ENCODE measurements around the gene NRG2. TPM values are rescaled to one million over a fixed set of nuclear protein-coding genes. Genes with fewer than 3 reads are reported as not detected.

Gene NRG2
- total and polyA plus RNA-seq, 2 donors = 1.4 to 5.1 TPM

- Histone ChIP-seq H3K27ac (ENCODE audit: low read depth) (no peak overlapping the region), H3K36me3 (ENCODE audit: insufficient read depth) (no peaks in the 10 kb centered on the region), H3K4me3 (ENCODE audit: low read depth, low read length) (no peak overlapping the region), H3K4me1 (ENCODE audit: insufficient read depth) (no peaks in the 10 kb centered on the region)
- no peak for DNase-seq (ENCODE audit: extremely low spot score)
- 75% methylated on average over 1 of the region's 1 CpG for WGBS
Measured at GRCh38 chr5:140013536-140013935, 29.6 kb downstream of the NRG2 start.

- WGBS = 71% methylated on average over 1 of the region's 1 CpG
- Histone ChIP-seq H3K36me3 (ENCODE audit: insufficient read depth) (no peaks in the 10 kb centered on the region), H3K4me3 (ENCODE audit: low read depth, low read length) (no peak overlapping the region), H3K4me1 (ENCODE audit: insufficient read depth) (no peaks in the 10 kb centered on the region), H3K27ac (ENCODE audit: low read depth) (no peak overlapping the region)
- DNase-seq (ENCODE audit: extremely low spot score) = no peak
Measured at GRCh38 chr5:140012443-140012842, 30.7 kb downstream of the NRG2 start.

DNA sequence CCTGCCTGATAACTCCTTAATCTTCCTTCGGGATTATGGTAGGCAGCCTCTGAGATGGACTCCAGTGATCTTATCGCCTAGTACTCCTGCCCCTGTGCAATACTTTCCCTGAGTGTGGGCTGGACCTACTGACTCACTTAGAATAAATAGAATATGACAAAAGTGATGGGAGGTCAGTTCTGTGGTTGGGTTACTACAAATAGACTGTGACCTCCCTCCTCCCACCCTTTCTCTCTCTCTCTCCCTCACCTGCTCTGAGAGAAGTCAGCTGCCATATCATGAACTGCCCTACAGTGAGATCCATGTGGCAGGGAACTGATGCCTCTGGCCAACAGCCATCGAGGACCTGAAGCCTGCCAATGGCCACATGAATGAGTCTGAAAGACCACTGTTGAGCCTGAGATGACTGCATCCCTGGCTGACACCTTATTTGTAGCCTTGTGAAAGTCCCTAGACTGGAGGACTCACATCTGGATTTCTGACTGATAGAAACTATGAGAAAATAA, 31.7 kb downstream of the NRG2 start:
- WGBS = 69% methylated on average over 3 of the region's 3 CpGs

DNA sequence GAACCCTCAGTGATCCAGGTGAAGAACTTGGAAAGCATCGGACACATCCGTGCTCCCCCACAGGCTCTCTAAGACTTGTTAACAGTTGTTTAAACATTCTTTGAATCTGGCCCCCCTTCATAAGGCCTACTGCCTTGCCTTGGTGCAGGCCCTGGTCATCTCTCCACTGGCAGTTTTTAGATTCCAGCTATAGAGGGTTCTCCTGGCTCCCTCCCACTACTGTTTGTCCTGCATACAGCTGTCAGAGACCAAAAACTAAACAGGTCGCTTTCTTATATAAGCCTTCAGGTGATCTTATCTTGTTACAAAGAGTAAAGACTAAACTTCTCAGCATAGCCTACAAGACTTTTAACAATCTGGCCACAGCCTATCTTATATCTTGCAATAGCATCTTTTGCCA, 32.3 kb downstream of the NRG2 start:
- WGBS = 75% methylated on average over 3 of the region's 3 CpGs
- Histone ChIP-seq H3K4me1 (ENCODE audit: insufficient read depth) (no peaks in the 10 kb centered on the region), H3K27ac (ENCODE audit: low read depth) (no peak overlapping the region), H3K4me3 (ENCODE audit: low read depth, low read length) (no peak overlapping the region), H3K36me3 (ENCODE audit: insufficient read depth) (no peaks in the 10 kb centered on the region)
- DNase-seq (ENCODE audit: extremely low spot score) = no peak

More for the DNA sequence above, 31.7 kb downstream of the NRG2 start:
- H3K27ac ChIP-seq (ENCODE audit: low read depth) = no peak overlapping the region
- no peak for DNase-seq (ENCODE audit: extremely low spot score)
- no peak overlapping the region for H3K4me3 ChIP-seq (ENCODE audit: low read depth, low read length)
- H3K4me1 ChIP-seq (ENCODE audit: insufficient read depth) = no peaks in the 10 kb centered on the region
- H3K36me3 ChIP-seq (ENCODE audit: insufficient read depth) = no peaks in the 10 kb centered on the region

DNA sequence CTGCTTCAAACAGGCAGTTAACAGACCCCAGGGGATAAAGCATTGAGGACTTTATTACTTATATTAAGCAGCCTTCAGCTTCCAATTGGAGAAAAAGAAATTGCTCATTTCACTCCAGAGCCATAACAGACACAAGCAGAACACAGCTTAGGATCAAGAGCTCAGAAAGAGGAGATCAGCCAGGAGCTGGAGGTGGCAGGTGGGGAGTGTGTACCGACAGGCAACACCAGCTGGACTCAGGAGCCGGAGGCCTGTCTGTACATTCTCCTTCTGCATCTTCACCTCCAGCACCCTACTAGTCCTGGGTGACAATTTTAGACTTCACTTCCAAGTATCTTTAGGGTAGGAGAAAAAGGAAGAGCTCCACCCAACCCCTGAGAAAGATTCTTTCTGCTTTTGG, 35.8 kb downstream of the NRG2 start:
- 68% methylated on average over 2 of the region's 2 CpGs for WGBS
- Histone ChIP-seq H3K4me3 (ENCODE audit: low read depth, low read length) (no peak overlapping the region), H3K27ac (ENCODE audit: low read depth) (no peak overlapping the region), H3K4me1 (ENCODE audit: insufficient read depth) (no peaks in the 10 kb centered on the region), H3K36me3 (ENCODE audit: insufficient read depth) (no peaks in the 10 kb centered on the region)
- DNase-seq (ENCODE audit: extremely low spot score) = no peak

DNA sequence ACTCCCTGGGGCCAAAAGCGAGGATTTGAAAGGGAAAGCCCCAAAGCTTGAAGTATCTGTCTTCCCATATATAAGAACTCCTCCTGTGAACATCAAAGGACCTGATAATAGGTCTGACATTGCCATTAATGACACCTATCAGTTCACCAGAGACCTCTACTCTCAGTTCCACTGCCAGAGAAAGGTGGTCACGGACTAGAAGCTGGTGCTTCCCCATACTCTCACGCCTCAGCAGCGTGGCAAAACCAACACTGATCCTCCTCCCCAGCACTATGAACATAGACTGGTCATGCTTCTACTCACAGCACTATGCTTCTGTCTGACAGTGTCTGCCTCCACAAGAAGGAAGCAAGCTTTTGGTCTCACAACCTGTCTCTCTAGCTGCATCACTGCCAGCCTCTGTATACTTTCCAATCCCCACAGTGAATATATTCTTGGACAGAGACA, 37.9 kb downstream of the NRG2 start:
- DNase-seq (ENCODE audit: extremely low spot score) = no peak
- Histone ChIP-seq H3K4me1 (ENCODE audit: insufficient read depth) (no peaks in the 10 kb centered on the region), H3K4me3 (ENCODE audit: low read depth, low read length) (no peak overlapping the region), H3K36me3 (ENCODE audit: insufficient read depth) (no peaks in the 10 kb centered on the region), H3K27ac (ENCODE audit: low read depth) (no peak overlapping the region)
- WGBS = 74% methylated on average over 4 of the region's 4 CpGs

DNA sequence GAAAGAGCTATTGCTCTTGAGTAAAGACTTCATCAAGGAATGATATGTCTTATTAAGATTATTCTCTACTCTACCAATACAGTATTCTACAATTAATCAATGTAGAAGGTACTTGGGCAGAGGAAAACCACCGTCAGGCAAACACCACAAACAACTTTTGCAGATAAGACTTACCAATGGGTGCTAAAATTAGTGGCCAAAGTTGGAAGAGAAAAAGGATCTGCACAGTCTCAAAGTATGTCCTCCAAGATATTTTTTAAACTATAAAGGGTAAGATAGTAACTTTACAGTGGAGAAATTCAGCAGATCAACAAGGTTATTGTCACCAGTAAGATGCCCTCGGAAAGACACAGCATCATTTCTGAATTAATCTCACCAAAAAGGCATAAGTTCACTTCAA, 38.9 kb downstream of the NRG2 start:
- Histone ChIP-seq H3K4me1 (ENCODE audit: insufficient read depth) (no peaks in the 10 kb centered on the region), H3K4me3 (ENCODE audit: low read depth, low read length) (no peak overlapping the region), H3K36me3 (ENCODE audit: insufficient read depth) (no peaks in the 10 kb centered on the region), H3K27ac (ENCODE audit: low read depth) (no peak overlapping the region)
- DNase-seq (ENCODE audit: extremely low spot score) = no peak
- WGBS = 69% methylated on average over 2 of the region's 2 CpGs

GRCh38 chr5:140003519-140003918, 39.6 kb downstream of the NRG2 start:
- Histone ChIP-seq H3K4me3 (ENCODE audit: low read depth, low read length) (no peak overlapping the region), H3K4me1 (ENCODE audit: insufficient read depth) (no peaks in the 10 kb centered on the region), H3K27ac (ENCODE audit: low read depth) (no peak overlapping the region), H3K36me3 (ENCODE audit: insufficient read depth) (no peaks in the 10 kb centered on the region)
- WGBS = 82% methylated on average over 1 of the region's 1 CpG
- no peak for DNase-seq (ENCODE audit: extremely low spot score)

- DNase-seq (ENCODE audit: extremely low spot score) = no peak
- WGBS = 76% methylated on average over 10 of the region's 10 CpGs
- Histone ChIP-seq H3K4me3 (ENCODE audit: low read depth, low read length) (no peak overlapping the region), H3K4me1 (ENCODE audit: insufficient read depth) (no peaks in the 10 kb centered on the region), H3K27ac (ENCODE audit: low read depth) (no peak overlapping the region), H3K36me3 (ENCODE audit: insufficient read depth) (no peaks in the 10 kb centered on the region)
Measured at GRCh38 chr5:140000332-140000731, 42.8 kb downstream of the NRG2 start.

DNA sequence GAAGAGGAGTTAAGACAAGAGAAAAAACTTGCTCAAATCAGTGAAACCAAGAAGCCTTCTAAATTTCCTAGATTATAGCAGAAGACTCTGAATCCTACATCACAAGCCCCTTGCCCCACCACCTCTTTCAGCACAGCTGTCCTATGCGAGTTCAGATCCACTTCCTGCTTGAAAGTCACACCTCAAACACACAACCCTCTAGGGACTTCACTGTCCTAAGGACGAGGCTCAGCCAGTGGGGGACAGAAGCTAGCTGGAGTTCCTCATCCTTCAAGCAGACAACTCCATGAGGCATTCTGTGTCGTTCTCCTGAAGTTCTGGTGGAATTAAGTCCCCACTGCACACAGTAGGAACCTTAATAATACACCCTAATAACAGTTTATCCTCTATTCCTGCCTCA, 44.3 kb downstream of the NRG2 start:
- Histone ChIP-seq H3K27ac (ENCODE audit: low read depth) (no peak overlapping the region), H3K4me1 (ENCODE audit: insufficient read depth) (no peaks in the 10 kb centered on the region), H3K4me3 (ENCODE audit: low read depth, low read length) (no peak overlapping the region), H3K36me3 (ENCODE audit: insufficient read depth) (no peaks in the 10 kb centered on the region)
- 54% methylated on average over 3 of the region's 3 CpGs for WGBS
- no peak for DNase-seq (ENCODE audit: extremely low spot score)

DNA sequence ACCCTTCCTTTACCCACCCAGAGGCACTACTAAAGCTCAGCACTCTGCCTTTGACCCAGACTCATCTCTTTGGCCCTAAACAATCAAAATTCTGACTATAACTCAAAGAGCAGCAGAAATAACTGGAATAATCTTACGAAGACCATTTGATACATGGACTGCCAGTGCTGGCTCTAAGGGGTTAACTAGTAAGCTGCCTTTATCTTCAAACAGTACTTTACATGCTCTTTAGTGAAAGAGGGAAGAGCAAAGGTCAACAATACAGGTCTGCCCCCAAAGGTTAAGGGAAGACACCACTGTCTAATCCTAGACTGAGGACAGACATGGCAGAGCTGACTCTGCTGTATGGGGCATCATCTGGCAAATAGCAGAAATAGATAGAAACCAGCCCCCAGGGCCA, 45.8 kb downstream of the NRG2 start:
- H3K4me3 ChIP-seq (ENCODE audit: low read depth, low read length) = no peak overlapping the region
- no peaks in the 10 kb centered on the region for H3K4me1 ChIP-seq (ENCODE audit: insufficient read depth)
- no peak overlapping the region for H3K27ac ChIP-seq (ENCODE audit: low read depth)
- H3K36me3 ChIP-seq (ENCODE audit: insufficient read depth) = no peaks in the 10 kb centered on the region
- DNase-seq (ENCODE audit: extremely low spot score) = no peak
- 92% methylated on average over 1 of the region's 1 CpG for WGBS

DNA sequence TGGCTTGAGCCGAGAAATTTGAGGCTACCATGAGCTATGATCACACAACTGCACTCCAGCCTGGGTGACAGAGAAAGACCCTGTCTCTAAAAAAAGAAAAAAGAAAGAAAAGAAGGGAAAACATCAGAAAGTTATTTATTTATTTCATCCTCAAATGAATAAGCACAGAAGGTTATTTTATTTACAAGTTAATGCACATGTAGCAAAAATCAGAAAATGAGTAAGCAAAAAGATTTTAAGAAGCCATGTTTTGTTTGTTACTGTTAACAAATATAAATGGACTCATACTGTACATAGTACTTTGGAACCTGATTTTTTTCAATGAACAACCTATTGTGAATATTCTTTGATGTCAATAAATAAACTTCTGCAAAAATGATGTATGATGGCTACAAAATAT, 47.2 kb downstream of the NRG2 start:
- 89% methylated on average over 1 of the region's 1 CpG for WGBS
- DNase-seq (ENCODE audit: extremely low spot score) = no peak
- Histone ChIP-seq H3K4me1 (ENCODE audit: insufficient read depth) (no peaks in the 10 kb centered on the region), H3K4me3 (ENCODE audit: low read depth, low read length) (no peak overlapping the region), H3K27ac (ENCODE audit: low read depth) (no peak overlapping the region), H3K36me3 (ENCODE audit: insufficient read depth) (no peaks in the 10 kb centered on the region)

GRCh38 chr5:139994234-139994633, 48.9 kb downstream of the NRG2 start:
- Histone ChIP-seq H3K36me3 (ENCODE audit: insufficient read depth) (no peaks in the 10 kb centered on the region), H3K4me1 (ENCODE audit: insufficient read depth) (no peaks in the 10 kb centered on the region), H3K4me3 (ENCODE audit: low read depth, low read length) (no peak overlapping the region), H3K27ac (ENCODE audit: low read depth) (no peak overlapping the region)
- 80% methylated on average over 1 of the region's 1 CpG for WGBS
- no peak for DNase-seq (ENCODE audit: extremely low spot score)

DNA sequence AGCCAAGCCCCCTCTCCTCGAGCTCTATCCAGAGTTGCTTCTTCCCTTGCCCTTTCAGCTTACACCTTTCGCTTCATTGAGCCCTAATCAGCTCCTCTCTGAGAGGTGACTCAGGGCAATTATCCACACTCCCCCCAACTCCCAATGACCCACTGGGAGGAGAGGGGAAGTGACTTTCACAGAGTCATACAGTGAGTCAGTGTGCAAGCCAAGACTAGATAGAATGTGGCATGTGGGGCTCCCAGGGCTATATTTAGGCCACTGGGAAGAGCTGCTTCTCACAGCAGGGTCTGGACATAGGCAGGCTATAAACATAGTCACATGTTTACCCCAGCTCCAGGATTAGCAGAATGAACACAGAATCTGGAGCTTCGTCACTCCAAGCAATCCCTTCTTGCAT, 57.4 kb downstream of the NRG2 start:
- no peaks in the 10 kb centered on the region for H3K4me1 ChIP-seq (ENCODE audit: insufficient read depth)
- DNase-seq (ENCODE audit: extremely low spot score) = no peak
- 57% methylated on average over 3 of the region's 3 CpGs for WGBS
- no peak overlapping the region for H3K4me3 ChIP-seq (ENCODE audit: low read depth, low read length)
- H3K27ac ChIP-seq (ENCODE audit: low read depth) = no peak overlapping the region
- no peaks in the 10 kb centered on the region for H3K36me3 ChIP-seq (ENCODE audit: insufficient read depth)

- H3K27ac ChIP-seq (ENCODE audit: low read depth) = no peak overlapping the region
Measured at GRCh38 chr5:139985290-139985689, 57.8 kb downstream of the NRG2 start.

More at GRCh38 chr5:139985290-139985689, 57.8 kb downstream of the NRG2 start:
- Histone ChIP-seq H3K4me1 (ENCODE audit: insufficient read depth) (no peaks in the 10 kb centered on the region), H3K36me3 (ENCODE audit: insufficient read depth) (no peaks in the 10 kb centered on the region), H3K4me3 (ENCODE audit: low read depth, low read length) (no peak overlapping the region)
- DNase-seq (ENCODE audit: extremely low spot score) = no peak
- 62% methylated on average over 5 of the region's 5 CpGs for WGBS

Data from urinary bladder (tissue), 4 donors.